ENCODE results near the gene ZNF444.

GRCh38 chr19:56125806-56126590 lies 15.1 kb upstream of the ZNF444 start:
- no peak for TF ChIP-seq POLR2A (IDR thresholded peaks at IDR 0.05; ENCODE audit: low read depth, low read length)
- TF ChIP-seq EZH2 (IDR thresholded peaks at IDR 0.05; ENCODE audit: borderline replicate concordance, low read depth, low read length, severe bottlenecking): no peak
- no peak for TF ChIP-seq CTCF (IDR thresholded peaks at IDR 0.05; ENCODE audit: extremely low read depth in 1 of 2, insufficient read depth in 1 of 2, low read depth in 1 of 2, low read length in 2 of 2)
- TF ChIP-seq POLR2AphosphoS5 (IDR thresholded peaks at IDR 0.05; ENCODE audit: insufficient read depth, low read depth, low read length): no peak

All from endothelial cell of umbilical vein (primary cell).